VCaP (cell line): ENCODE measurements around the gene AQR.

Source experiments
- H3K27ac ChIP-seq: fragments of 450-650 bp; 2 replicates; pipeline ENCODE4 v1.5.1; 2017
- CTCF ChIP-seq: fragments of 450-650 bp; conservative IDR thresholded peaks from 2 replicates; pipeline ENCODE4 v1.5.1; 2017; ENCODE audit warnings: mild to moderate bottlenecking, moderate library complexity

The AQR gene

GRCh38 chr15:34841262-34841725 lies 128.2 kb downstream of the AQR start:
- TF ChIP-seq CTCF: no peak
- H3K27ac ChIP-seq: no peak overlapping the region

- TF ChIP-seq CTCF: no peak
- no peak overlapping the region for H3K27ac ChIP-seq
Observed at GRCh38 chr15:34838282-34838681, 131.3 kb downstream of the AQR start.

- H3K27ac ChIP-seq: no peak overlapping the region
- TF ChIP-seq CTCF: no peak
Observed at GRCh38 chr15:34837246-34838016, 132.1 kb downstream of the AQR start.

- no peak for TF ChIP-seq CTCF
- H3K27ac ChIP-seq: no peak overlapping the region
Observed at GRCh38 chr15:34828145-34828911, 141.2 kb downstream of the AQR start.

GRCh38 chr15:34821831-34822230 lies 147.7 kb downstream of the AQR start:
- no peak for TF ChIP-seq CTCF
- H3K27ac ChIP-seq: no peak overlapping the region

GRCh38 chr15:34820110-34820509 lies 149.4 kb downstream of the AQR start:
- H3K27ac ChIP-seq: no peak overlapping the region
- no peak for TF ChIP-seq CTCF

GRCh38 chr15:34818526-34818925 lies 151.0 kb downstream of the AQR start:
- H3K27ac ChIP-seq: no peak overlapping the region
- TF ChIP-seq CTCF: no peak
